T-cell (primary cell): ENCODE results near the gene PFN4. TPM values are rescaled to one million over a fixed set of nuclear protein-coding genes. Genes with fewer than 3 reads are reported as not detected.

Experiments
- ATAC-seq, 4 experiments: fragments of 200-7000 bp in 3 of 4; fragments of 150-1000 bp in 1 of 4; cut with Tn5 transposase; replicated peaks in 1 of 4; 1 replicate in 3 of 4; 2 replicates in 1 of 4; pipeline ENCODE4 v1.10.0; 2021; ENCODE audit warnings: moderate library complexity in 3 of 4, mild to moderate bottlenecking in 2 of 4, moderate number of reproducible peaks in 1 of 4
- CTCF ChIA-PET, 2 donors: fragments of 300-600 bp; sonication (Branson Sonifier 250); formaldehyde crosslinking; loops; one replicate each; lab custom pipeline; 2022; ENCODE audit warnings: antibody characterized with exemption in 2 of 2; lab: Charles Lee
- POLR2A ChIA-PET, 2 donors: fragments of 300-600 bp; sonication (Branson Sonifier 250); formaldehyde crosslinking; loops; one replicate each; lab custom pipeline; 2022; ENCODE audit warnings: antibody characterized with exemption in 2 of 2; lab: Charles Lee
- DNase-seq, 35 experiments: peaks; one replicate each; pipeline versions ENCODE4 v3.0.0 to v3.0.0-alpha.2; 2013 to 2023
- H3K27ac ChIP-seq: one replicate; pipeline ENCODE4 v1.5.1; 2013; ENCODE audit warnings: low read length
- H3K27me3 ChIP-seq, 2 experiments: replicated peaks in 1 of 2; 1 replicate in 1 of 2; 2 replicates in 1 of 2; pipeline versions ENCODE4 v1.6.1 to v1.7.0; 2013; ENCODE audit warnings: low read length in 1 of 2, mixed read lengths in 1 of 2; ENCODE audit not compliant: control insufficient read depth in 2 of 2, insufficient read depth in 2 of 2; ENCODE audit errors: extremely low read depth in 1 of 2
- H3K36me3 ChIP-seq, 2 donors: 1 replicate in 1 of 2; 2 replicates in 1 of 2; pipeline versions ENCODE4 v1.6.1 to v1.7.0; 2013; ENCODE audit warnings: low read length in 1 of 2; ENCODE audit not compliant: control insufficient read depth in 2 of 2, insufficient read depth in 1 of 2; ENCODE audit errors: extremely low read depth in 1 of 2
- H3K4me1 ChIP-seq, 2 experiments: 1 replicate in 1 of 2; 2 replicates in 1 of 2; pipeline versions ENCODE4 v1.6.1 to v1.7.0; 2013; ENCODE audit warnings: low read length in 2 of 2, mixed read lengths in 1 of 2; ENCODE audit not compliant: insufficient read depth in 2 of 2, control insufficient read depth in 1 of 2; ENCODE audit errors: extremely low read depth in 1 of 2
- H3K4me3 ChIP-seq, 2 donors: 1 replicate in 1 of 2; 2 replicates in 1 of 2; pipeline versions ENCODE4 v1.5.1 to v1.7.0; 2013; ENCODE audit warnings: mild to moderate bottlenecking in 2 of 2, low read length in 1 of 2, moderate library complexity in 1 of 2; ENCODE audit not compliant: control insufficient read depth in 1 of 2; ENCODE audit errors: extremely low read depth in 1 of 2
- H3K9me3 ChIP-seq: 2 replicates; pipeline ENCODE4 v1.7.0; 2013
- H3K27ac Mint-ChIP-seq, 2 donors: one replicate each; pipeline ENCODE4 v1.8.0; 2020 to 2021; ENCODE audit warnings: mild to moderate bottlenecking in 2 of 2, mixed read lengths in 2 of 2
- H3K27me3 Mint-ChIP-seq, 2 donors: one replicate each; pipeline ENCODE4 v1.8.0; 2021 to 2022; ENCODE audit warnings: mixed read lengths in 2 of 2
- H3K36me3 Mint-ChIP-seq: one replicate; pipeline ENCODE4 v1.8.0; 2021; ENCODE audit warnings: mixed read lengths
- H3K4me1 Mint-ChIP-seq, 3 donors: one replicate each; pipeline ENCODE4 v1.8.0; 2020 to 2022; ENCODE audit warnings: mixed read lengths in 3 of 3, mild to moderate bottlenecking in 1 of 3
- H3K4me3 Mint-ChIP-seq, 3 donors: one replicate each; pipeline ENCODE4 v1.8.0; 2020 to 2022; ENCODE audit warnings: mild to moderate bottlenecking in 3 of 3, mixed read lengths in 3 of 3, moderate library complexity in 3 of 3
- H3K9me3 Mint-ChIP-seq, 3 donors: one replicate each; pipeline ENCODE4 v1.8.0; 2020 to 2022; ENCODE audit warnings: mixed read lengths in 3 of 3
- WGBS: methylation state at CpG from one replicate; pipeline ENCODE4 v1.1.5; 2013; ENCODE audit warnings: missing lambda C conversion rate; ENCODE audit not compliant: insufficient coverage; 5-methylcytosine and 5-hydroxymethylcytosine counted together
- total RNA-seq, 35 experiments: library from RNA in 6 of 35; stranded (reverse) in 6 of 35; fragments of 120-200 nt in 1 of 35; gene quantifications; one replicate each; pipeline versions ENCODE4 v1.2.1 to v1.2.4 and lab custom pipeline; 2013 to 2026

Gene PFN4
- total RNA-seq, 5 donors from 2014 or later (not counting 1 experiment from before 2014, with no cell fraction given) = 0.28 to 0.49 TPM; not detected in 3

- Histone ChIP-seq H3K36me3 (peaks cover 0 to 6% of the 10 kb centered on the region in 2 donors), H3K4me1 (peaks cover 0 to 20% of the 10 kb centered on the region in 2 experiments), H3K27ac (no peak overlapping the region), H3K9me3 (no peaks in the 10 kb centered on the region), H3K27me3 (peaks cover 0 to 3% of the 10 kb centered on the region in 2 experiments), H3K4me3 (no peak overlapping the region)
- no CpG with 5 or more reads among the region's 1 CpG for WGBS
- peaks cover 9% of the 10 kb centered on the region for H3K36me3 Mint-ChIP-seq
- DNase-seq (no peak), ATAC-seq (no peak)
- ChIA-PET CTCF (no interaction called here), POLR2A (no interaction called here)
- H3K4me1 Mint-ChIP-seq = peaks cover 13 to 16% (median 15%) of the 10 kb centered on the region in 3 donors
- H3K4me3 Mint-ChIP-seq = peak overlapping the region in 1 of 3 donors; percentile 27
- H3K27ac Mint-ChIP-seq = no peak overlapping the region
- no peaks in the 10 kb centered on the region for H3K9me3 Mint-ChIP-seq
- H3K27me3 Mint-ChIP-seq = no peaks in the 10 kb centered on the region
Observed at GRCh38 chr2:24086241-24086640, 36.9 kb downstream of the PFN4 start.

GRCh38 chr2:24085200-24085489 lies 38.0 kb downstream of the PFN4 start:
- no peak for ATAC-seq
- no peaks in the 10 kb centered on the region for H3K9me3 Mint-ChIP-seq
- POLR2A ChIA-PET = no interaction called here
- WGBS = 67% methylated on average over 8 of the region's 11 CpGs
- Histone ChIP-seq H3K27ac (no peak overlapping the region), H3K27me3 (peaks cover 0 to 3% of the 10 kb centered on the region in 2 experiments), H3K4me1 (peaks cover 0 to 20% of the 10 kb centered on the region in 2 experiments), H3K9me3 (no peaks in the 10 kb centered on the region), H3K36me3 (peaks cover 0 to 6% of the 10 kb centered on the region in 2 donors), H3K4me3 (no peak overlapping the region)
- no peak for DNase-seq
- H3K4me1 Mint-ChIP-seq = peaks cover 13 to 16% (median 15%) of the 10 kb centered on the region in 3 donors
- CTCF ChIA-PET = interaction anchor here (0.5 to 3.0 kb wide), 11 partner anchors 8 to 507 kb away, joined by 3 to 55 read pairs (median 6); partner anchors contain the start of genes ATAD2B (in 1 of the 2), PFN4 (in 1 of the 2), SF3B6 (in 1 of the 2) and WDCP (in 1 of the 2)
- H3K27me3 Mint-ChIP-seq = no peaks in the 10 kb centered on the region
- H3K4me3 Mint-ChIP-seq = peak overlapping the region; percentile 77 to 90 (median 82)
- H3K27ac Mint-ChIP-seq = no peak overlapping the region
- H3K36me3 Mint-ChIP-seq = peaks cover 5% of the 10 kb centered on the region

- H3K27ac Mint-ChIP-seq = peak within 1 kb of the TSS; percentile 52 to 61
- POLR2A ChIA-PET = no interaction called here
- WGBS = under 1% methylated on average over 37 of the region's 44 CpGs
Observed at GRCh38 chr2:24084386-24085199, 38.5 kb downstream of the PFN4 start, which contains the start of gene TP53I3. Gene TP53I3, minus strand, starts transcription at chr2:24084834. Its CDS starts 508 bp downstream, at chr2:24084326.

GRCh38 chr2:24083567-24084385 lies 39.4 kb downstream of the PFN4 start:
- POLR2A ChIA-PET = interaction anchor here in 1 of 2 donors (0.5 to 0.7 kb wide), 2 partner anchors 16 to 38 kb away, joined by 4 read pairs; no protein-coding TSS in a partner anchor
- Mint-ChIP-seq H3K36me3 (peaks cover 5% of the 10 kb centered on the region), H3K4me1 (peaks cover 13 to 16% (median 15%) of the 10 kb centered on the region in 3 donors), H3K27me3 (no peaks in the 10 kb centered on the region), H3K27ac (peak overlapping the region; percentile 52 to 61), H3K9me3 (no peaks in the 10 kb centered on the region), H3K4me3 (peak overlapping the region; percentile 77 to 90 (median 82))
- CTCF ChIA-PET = interaction anchor here (0.6 to 3.0 kb wide), 14 partner anchors 11 to 260 kb away, joined by 3 to 55 read pairs (median 4); partner anchors contain the start of genes ATAD2B (in 1 of the 2), PFN4 (in 1 of the 2) and WDCP (in 1 of the 2)
- Histone ChIP-seq H3K27me3 (peaks cover 0 to 3% of the 10 kb centered on the region in 2 experiments), H3K4me3 (peak overlapping the region; percentile 55 to 61), H3K36me3 (peaks cover 0 to 4% of the 10 kb centered on the region in 2 donors), H3K27ac (peak overlapping the region; percentile 9), H3K9me3 (no peaks in the 10 kb centered on the region), H3K4me1 (peaks cover 0 to 20% of the 10 kb centered on the region in 2 experiments)
- WGBS = 11% methylated on average over 24 of the region's 30 CpGs
- ATAC-seq (peak; percentile 56 to 78 (median 60)), DNase-seq (peak in 26 of 35 experiments; percentile 17 to 65 (median 38))

More at GRCh38 chr2:24084386-24085199, 38.5 kb downstream of the PFN4 start, which contains the start of gene TP53I3:
- peaks cover 0 to 20% of the 10 kb centered on the region in 2 experiments for H3K4me1 ChIP-seq
- peak within 1 kb of the TSS; percentile 9 for H3K27ac ChIP-seq
- Mint-ChIP-seq H3K36me3 (peaks cover 5% of the 10 kb centered on the region), H3K4me3 (peak within 1 kb of the TSS; percentile 77 to 90 (median 82)), H3K4me1 (peaks cover 13 to 16% (median 15%) of the 10 kb centered on the region in 3 donors), H3K9me3 (no peaks in the 10 kb centered on the region), H3K27me3 (no peaks in the 10 kb centered on the region)
- ATAC-seq = peak; percentile 90 to 97 (median 96)
- CTCF ChIA-PET = interaction anchor here (0.5 to 3.0 kb wide), 16 partner anchors 8 to 508 kb away, joined by 3 to 55 read pairs (median 4); partner anchors contain the start of genes ATAD2B (in 1 of the 2), PFN4 (in 1 of the 2), SF3B6 (in 1 of the 2) and WDCP (in 1 of the 2)
- DNase-seq = peak; percentile 36 to 91 (median 71)
- H3K36me3 ChIP-seq = peaks cover 0 to 6% of the 10 kb centered on the region in 2 donors
- peaks cover 0 to 3% of the 10 kb centered on the region in 2 experiments for H3K27me3 ChIP-seq
- no peaks in the 10 kb centered on the region for H3K9me3 ChIP-seq
- peak within 1 kb of the TSS; percentile 55 to 61 for H3K4me3 ChIP-seq

- POLR2A ChIA-PET = interaction anchor here in 1 of 2 donors (0.5 to 0.7 kb wide), 3 partner anchors 15 to 566 kb away, joined by 3 to 4 read pairs (median 4); no protein-coding TSS in a partner anchor
- Mint-ChIP-seq H3K27ac (no peak overlapping the region), H3K4me1 (peaks cover 13 to 18% (median 16%) of the 10 kb centered on the region in 3 donors), H3K4me3 (peak overlapping the region; percentile 77 to 90 (median 82)), H3K36me3 (peaks cover 5% of the 10 kb centered on the region), H3K27me3 (no peaks in the 10 kb centered on the region), H3K9me3 (no peaks in the 10 kb centered on the region)
- 100% methylated on average over 6 of the region's 8 CpGs for WGBS
- peaks cover 0 to 3% of the 10 kb centered on the region in 2 experiments for H3K27me3 ChIP-seq
- no peak overlapping the region for H3K4me3 ChIP-seq
- H3K36me3 ChIP-seq = peaks cover 0 to 4% of the 10 kb centered on the region in 2 donors
- DNase-seq (no peak), ATAC-seq (no peak)
- H3K9me3 ChIP-seq = no peaks in the 10 kb centered on the region
- CTCF ChIA-PET = interaction anchor here (0.5 to 3.0 kb wide), 5 partner anchors 13 to 259 kb away, joined by 3 to 55 read pairs (median 4); partner anchors contain the start of gene WDCP (in 1 of the 2)
- no peak overlapping the region for H3K27ac ChIP-seq
- peaks cover 0 to 20% of the 10 kb centered on the region in 2 experiments for H3K4me1 ChIP-seq
Observed at GRCh38 chr2:24082787-24083566, 40.2 kb downstream of the PFN4 start.
